Urinary bladder (tissue), 4 donors: ENCODE measurements around the gene PRPSAP1. TPM values are rescaled to one million over a fixed set of nuclear protein-coding genes. Genes with fewer than 3 reads are reported as not detected.

Source experiments
- DNase-seq: peaks from one replicate; pipeline ENCODE4 v3.0.0-alpha.2; 2015; ENCODE audit errors: extremely low spot score
- H3K27ac ChIP-seq: one replicate; pipeline ENCODE4 v1.5.1; 2013; ENCODE audit warnings: low read depth, mild to moderate bottlenecking, moderate library complexity
- H3K36me3 ChIP-seq: one replicate; pipeline ENCODE4 v1.6.1; 2013; ENCODE audit warnings: mild to moderate bottlenecking, moderate library complexity; ENCODE audit not compliant: insufficient read depth
- H3K4me1 ChIP-seq: one replicate; pipeline ENCODE4 v1.6.1; 2013; ENCODE audit warnings: mild to moderate bottlenecking, moderate library complexity; ENCODE audit not compliant: insufficient read depth
- H3K4me3 ChIP-seq: one replicate; pipeline ENCODE4 v1.5.1; 2013; ENCODE audit warnings: low read depth, low read length
- WGBS: extraction: QIAGEN DNeasy Blood & Tissue Kit; methylation state at CpG from one replicate; pipeline ENCODE4 v1.1.7; 2013; 5-methylcytosine and 5-hydroxymethylcytosine counted together
- polyA plus RNA-seq: library from polyadenylated mRNA; stranded (reverse); fragments of 200-250 nt; gene quantifications from one replicate; pipeline ENCODE4 v1.2.3, GENCODE V29; 2013
- total RNA-seq: library from RNA; depleted of rRNA; stranded (reverse); fragments of >200 nt; gene quantifications from one replicate; pipeline ENCODE4 v1.2.3, GENCODE V29; 2014
- donor health status: healthy with polysubstance abuse.
- donor health status: healthy.

PRPSAP1 gene
- total and polyA plus RNA-seq, 2 donors: 38.9 to 40.5 TPM

GRCh38 chr17:76336756-76337412 lies 16.8 kb downstream of the PRPSAP1 start:
- no peak for DNase-seq
- WGBS: 93% methylated on average over 7 of the region's 7 CpGs

GRCh38 chr17:76335716-76336381 lies 17.9 kb downstream of the PRPSAP1 start:
- no peak for DNase-seq
- Histone ChIP-seq H3K27ac (no peak overlapping the region), H3K4me1 (no peaks in the 10 kb centered on the region), H3K4me3 (no peak overlapping the region), H3K36me3 (no peaks in the 10 kb centered on the region)
- 97% methylated on average over 9 of the region's 9 CpGs for WGBS

More at GRCh38 chr17:76336756-76337412, 16.8 kb downstream of the PRPSAP1 start:
- H3K27ac ChIP-seq: no peak overlapping the region
- H3K4me3 ChIP-seq: no peak overlapping the region
- no peaks in the 10 kb centered on the region for H3K36me3 ChIP-seq
- no peaks in the 10 kb centered on the region for H3K4me1 ChIP-seq

DNA sequence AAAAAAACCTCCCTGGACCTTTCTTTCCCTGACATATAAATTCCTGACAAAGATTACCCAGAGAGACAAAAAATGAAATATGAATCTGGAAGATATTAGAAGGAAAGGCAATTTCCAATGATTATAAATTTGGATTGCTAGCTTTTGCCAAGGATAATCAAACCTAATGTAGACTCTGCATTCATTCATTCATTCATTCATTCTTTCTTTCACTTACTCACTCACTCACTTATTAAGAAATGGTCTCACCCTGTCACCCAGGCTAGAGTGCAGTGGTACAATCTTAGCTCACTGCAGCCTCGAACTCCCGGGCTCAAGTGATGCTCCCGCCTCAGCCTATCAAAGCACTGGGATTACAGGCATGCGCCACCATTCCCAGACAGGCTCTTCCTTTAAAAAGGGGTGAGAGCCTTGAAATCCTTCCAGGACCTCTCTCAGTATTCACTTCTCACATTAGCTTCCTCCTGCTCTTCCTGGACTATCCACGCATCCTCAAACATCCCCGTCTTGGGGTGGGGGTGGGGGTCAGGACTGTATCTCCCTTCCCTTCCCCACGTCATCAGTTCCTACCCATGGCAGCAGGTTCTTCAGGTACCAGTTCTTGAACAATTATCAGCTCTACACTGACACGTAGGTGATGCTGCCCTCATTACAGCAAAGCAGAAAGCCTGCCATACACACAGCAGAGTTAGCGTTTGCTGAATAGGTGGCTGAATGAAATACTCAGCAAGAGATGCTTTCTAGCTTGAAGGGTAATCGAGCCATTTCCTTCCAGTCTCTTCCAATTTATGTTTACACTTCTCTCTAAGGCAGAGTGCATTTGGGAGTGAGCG lies 19.8 kb downstream of the PRPSAP1 start:
- Histone ChIP-seq H3K4me1 (no peaks in the 10 kb centered on the region), H3K27ac (no peak overlapping the region), H3K36me3 (peaks cover 2% of the 10 kb centered on the region), H3K4me3 (no peak overlapping the region)
- no peak for DNase-seq
- WGBS: 87% methylated on average over 11 of the region's 11 CpGs

GRCh38 chr17:76331083-76331482 lies 22.6 kb downstream of the PRPSAP1 start:
- 91% methylated on average over 2 of the region's 2 CpGs for WGBS
- Histone ChIP-seq H3K36me3 (peaks cover 2% of the 10 kb centered on the region), H3K27ac (no peak overlapping the region), H3K4me1 (no peaks in the 10 kb centered on the region), H3K4me3 (no peak overlapping the region)
- no peak for DNase-seq

GRCh38 chr17:76329664-76330063 lies 24.1 kb downstream of the PRPSAP1 start:
- 87% methylated on average over 8 of the region's 8 CpGs for whole genome bisulfite sequencing
- no peak overlapping the region for H3K27ac ChIP-seq
- peaks cover 2% of the 10 kb centered on the region for H3K36me3 ChIP-seq
- H3K4me1 ChIP-seq: no peaks in the 10 kb centered on the region
- no peak for DNase-seq
- no peak overlapping the region for H3K4me3 ChIP-seq

DNA sequence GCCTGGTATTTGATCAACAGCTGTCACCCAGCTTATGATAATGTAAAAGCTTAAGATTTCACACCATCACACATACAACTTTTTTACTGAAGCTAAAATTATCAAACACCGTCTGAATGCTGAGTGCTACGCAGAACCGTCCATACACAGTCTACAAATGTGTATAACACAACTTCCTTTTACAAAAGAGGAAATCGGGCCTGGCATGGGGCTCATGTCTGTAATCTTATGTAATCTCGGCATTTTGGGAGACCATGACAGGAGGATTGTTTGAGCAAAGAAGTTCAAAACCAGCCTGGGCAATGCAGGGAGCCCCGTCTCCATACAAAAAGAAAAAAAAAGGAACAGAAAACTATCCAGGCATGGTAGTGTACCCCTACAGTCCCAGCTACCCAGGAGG lies 26.0 kb downstream of the PRPSAP1 start:
- H3K36me3 ChIP-seq: peaks cover 2% of the 10 kb centered on the region
- H3K4me3 ChIP-seq: no peak overlapping the region
- no peak for DNase-seq
- WGBS: 88% methylated on average over 6 of the region's 6 CpGs
- no peak overlapping the region for H3K27ac ChIP-seq
- no peaks in the 10 kb centered on the region for H3K4me1 ChIP-seq

DNA sequence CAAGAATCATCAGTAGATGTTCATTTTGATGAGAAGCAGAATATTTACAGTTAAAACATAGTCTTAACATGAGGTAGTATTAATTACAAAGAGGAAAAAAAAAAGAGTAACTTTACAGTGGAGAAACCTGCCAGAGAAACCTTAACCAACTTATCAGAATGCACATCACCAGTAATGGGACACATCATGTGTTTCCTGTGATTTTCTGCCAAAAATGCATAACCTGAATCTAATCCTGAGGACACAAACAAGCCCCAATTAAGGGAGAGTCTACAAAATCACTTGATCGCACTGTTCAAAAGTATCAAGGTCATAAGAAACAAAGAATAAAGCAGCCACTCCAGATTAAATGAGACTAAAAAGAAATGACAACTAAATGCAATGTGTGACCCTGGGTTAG lies 27.4 kb downstream of the PRPSAP1 start:
- WGBS: 85% methylated on average over 1 of the region's 1 CpG
- no peak overlapping the region for H3K27ac ChIP-seq
- H3K4me1 ChIP-seq: no peaks in the 10 kb centered on the region
- no peak for DNase-seq
- no peak overlapping the region for H3K4me3 ChIP-seq
- H3K36me3 ChIP-seq: peaks cover 2% of the 10 kb centered on the region

DNA sequence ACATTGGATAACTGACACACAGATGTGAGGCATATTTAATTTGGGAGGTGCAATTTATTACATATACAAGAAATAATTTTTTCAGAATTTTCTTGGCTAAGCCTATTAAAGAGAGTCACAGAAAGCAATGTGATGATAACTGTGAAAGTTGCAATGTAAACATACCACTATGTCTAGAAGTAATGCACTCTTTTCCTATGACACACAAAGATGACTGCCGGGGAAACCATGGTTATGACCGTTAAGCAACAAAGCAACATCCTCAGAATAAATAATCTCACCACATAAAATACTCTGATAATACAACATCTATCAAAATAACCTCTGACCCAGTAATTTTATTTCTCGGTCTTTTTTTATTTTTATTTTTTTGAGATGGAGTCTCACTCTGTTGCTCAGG lies 35.1 kb downstream of the PRPSAP1 start:
- Histone ChIP-seq H3K27ac (no peak overlapping the region), H3K36me3 (peaks cover 1% of the 10 kb centered on the region), H3K4me1 (no peaks in the 10 kb centered on the region), H3K4me3 (no peak overlapping the region)
- no peak for DNase-seq
- 65% methylated on average over 3 of the region's 3 CpGs for WGBS

DNA sequence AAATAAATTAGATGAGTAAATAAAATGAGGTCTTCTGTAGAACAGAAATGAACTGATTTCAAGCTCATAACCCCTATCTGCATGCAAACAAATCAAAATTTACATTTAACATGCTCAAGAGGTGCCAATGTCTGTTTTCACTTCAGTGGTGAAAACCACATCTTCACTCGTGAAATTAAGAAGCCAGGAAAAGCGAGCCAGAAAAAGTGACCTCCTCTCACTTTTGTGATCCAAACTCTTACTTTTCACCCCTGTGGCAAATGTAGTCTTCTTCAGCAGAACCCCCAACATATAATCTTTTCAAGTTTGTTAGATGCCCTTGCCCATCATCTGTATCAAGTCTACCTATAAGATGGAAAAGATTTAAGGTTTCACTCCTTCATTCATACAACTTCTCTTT lies 36.2 kb downstream of the PRPSAP1 start:
- Histone ChIP-seq H3K4me3 (no peak overlapping the region), H3K27ac (no peak overlapping the region), H3K4me1 (no peaks in the 10 kb centered on the region), H3K36me3 (peaks cover 1% of the 10 kb centered on the region)
- no peak for DNase-seq
- 91% methylated on average over 2 of the region's 2 CpGs for WGBS

- 49% methylated on average over 15 of the region's 15 CpGs for WGBS
- H3K36me3 ChIP-seq: peaks cover 1% of the 10 kb centered on the region
- no peak overlapping the region for H3K4me3 ChIP-seq
- no peak overlapping the region for H3K27ac ChIP-seq
- no peak for DNase-seq
- H3K4me1 ChIP-seq: no peaks in the 10 kb centered on the region
These were observed 39.1 kb downstream of the PRPSAP1 start for GRCh38 chr17:76314392-76315227.

GRCh38 chr17:76312735-76313134 lies 41.0 kb downstream of the PRPSAP1 start:
- H3K4me1 ChIP-seq: no peaks in the 10 kb centered on the region
- H3K4me3 ChIP-seq: no peak overlapping the region
- WGBS: 88% methylated on average over 9 of the region's 9 CpGs
- H3K27ac ChIP-seq: no peak overlapping the region
- no peak for DNase-seq
- no peaks in the 10 kb centered on the region for H3K36me3 ChIP-seq

DNA sequence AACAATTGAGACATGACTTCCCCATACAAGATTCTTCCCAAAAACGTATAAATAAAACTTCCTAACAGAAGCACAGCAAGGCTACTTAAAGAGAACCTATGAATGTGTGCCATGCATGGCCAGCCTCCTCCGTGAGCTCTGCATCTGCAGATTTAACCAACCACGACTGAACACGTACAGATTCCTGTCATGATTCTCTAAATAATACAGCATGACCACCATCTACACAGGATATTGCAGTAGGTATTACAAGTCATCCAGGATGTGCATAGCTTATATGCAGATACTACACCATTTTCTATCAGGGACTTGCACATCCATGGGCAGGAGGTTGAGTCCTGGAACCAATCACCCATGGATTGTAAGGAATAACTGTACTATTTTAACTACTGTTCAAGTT lies 44.3 kb downstream of the PRPSAP1 start:
- 89% methylated on average over 4 of the region's 4 CpGs for WGBS
- no peak overlapping the region for H3K4me3 ChIP-seq
- H3K4me1 ChIP-seq: no peaks in the 10 kb centered on the region
- no peak for DNase-seq
- peaks cover 1% of the 10 kb centered on the region for H3K36me3 ChIP-seq
- no peak overlapping the region for H3K27ac ChIP-seq

DNA sequence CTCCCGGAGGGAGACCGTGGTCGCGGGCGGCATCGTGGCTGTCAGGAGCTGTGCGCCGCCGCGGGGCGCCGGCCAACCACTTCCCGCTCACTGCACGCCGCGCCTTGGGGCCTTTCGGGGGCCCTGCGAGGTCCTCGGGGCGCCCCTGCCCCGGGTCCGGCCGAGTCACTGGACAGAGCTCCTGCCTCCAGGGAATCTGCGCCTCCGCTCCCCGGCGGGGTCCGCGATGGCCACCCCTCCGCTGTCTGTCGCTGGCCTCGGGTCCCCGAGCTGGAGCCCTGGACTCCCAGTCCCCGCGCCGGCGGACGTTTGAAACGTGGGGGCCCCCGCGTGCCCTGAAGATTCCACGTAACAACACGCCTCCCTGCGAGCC lies 45.8 kb downstream of the PRPSAP1 start, which contains the start of gene QRICH2:
Gene QRICH2 (minus strand): TSS at position 311 of the 373 bp plus-strand sequence. CDS start 278 bp downstream, at position 33.
- no peak within 1 kb of the TSS for H3K27ac ChIP-seq
- no peak for DNase-seq
- peaks cover 1% of the 10 kb centered on the region for H3K36me3 ChIP-seq
- no peaks in the 10 kb centered on the region for H3K4me1 ChIP-seq
- 98% methylated on average over 44 of the region's 44 CpGs for WGBS
- no peak within 1 kb of the TSS for H3K4me3 ChIP-seq
